ENCODE data around the gene MTCL3.

DNA sequence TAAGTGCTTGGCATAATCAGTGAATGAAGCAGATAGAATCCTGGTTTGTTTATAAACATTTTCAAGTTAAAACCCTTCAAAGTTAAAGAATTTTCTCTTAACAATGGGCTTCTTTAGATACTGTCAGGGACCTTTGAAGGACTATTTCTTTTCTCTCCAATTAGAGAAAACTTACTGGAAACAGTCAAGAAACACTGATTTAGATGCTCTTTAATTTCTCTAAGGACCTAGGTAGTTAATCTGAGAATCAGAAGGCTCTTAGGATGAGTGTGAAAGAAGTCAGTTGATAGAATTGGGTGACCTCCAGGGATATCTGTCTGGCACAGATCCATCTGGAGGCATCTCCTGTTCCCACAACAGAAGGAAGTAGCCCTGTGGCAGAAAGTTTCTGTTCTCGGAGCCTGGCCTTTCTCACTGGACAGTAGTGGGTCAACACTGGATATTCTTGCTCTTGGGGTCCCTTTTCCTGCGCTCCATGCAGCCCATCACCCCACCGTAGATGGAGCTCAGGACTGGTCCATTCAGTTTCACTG is 82.5 kb downstream of the MTCL3 start:
- TF ChIP-seq, protein P1, sequence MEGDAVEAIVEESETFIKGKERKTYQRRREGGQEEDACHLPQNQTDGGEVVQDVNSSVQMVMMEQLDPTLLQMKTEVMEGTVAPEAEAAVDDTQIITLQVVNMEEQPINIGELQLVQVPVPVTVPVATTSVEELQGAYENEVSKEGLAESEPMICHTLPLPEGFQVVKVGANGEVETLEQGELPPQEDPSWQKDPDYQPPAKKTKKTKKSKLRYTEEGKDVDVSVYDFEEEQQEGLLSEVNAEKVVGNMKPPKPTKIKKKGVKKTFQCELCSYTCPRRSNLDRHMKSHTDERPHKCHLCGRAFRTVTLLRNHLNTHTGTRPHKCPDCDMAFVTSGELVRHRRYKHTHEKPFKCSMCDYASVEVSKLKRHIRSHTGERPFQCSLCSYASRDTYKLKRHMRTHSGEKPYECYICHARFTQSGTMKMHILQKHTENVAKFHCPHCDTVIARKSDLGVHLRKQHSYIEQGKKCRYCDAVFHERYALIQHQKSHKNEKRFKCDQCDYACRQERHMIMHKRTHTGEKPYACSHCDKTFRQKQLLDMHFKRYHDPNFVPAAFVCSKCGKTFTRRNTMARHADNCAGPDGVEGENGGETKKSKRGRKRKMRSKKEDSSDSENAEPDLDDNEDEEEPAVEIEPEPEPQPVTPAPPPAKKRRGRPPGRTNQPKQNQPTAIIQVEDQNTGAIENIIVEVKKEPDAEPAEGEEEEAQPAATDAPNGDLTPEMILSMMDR (conservative IDR thresholded peaks at IDR 0.05) = no peak
- no peak for TF ChIP-seq ZFX (IDR thresholded peaks at IDR 0.05)
